Erythroblast (primary cell): ENCODE measurements around the gene TRAM2.

Experiments
- GATA1 ChIP-seq: IDR thresholded peaks from 2 replicates; pipeline ENCODE4 v1.6.1; 2011; ENCODE audit warnings: low read depth, mild to moderate bottlenecking, control low read depth, low read length, moderate library complexity
- POLR2A ChIP-seq: IDR thresholded peaks from 2 replicates; pipeline ENCODE4 v1.6.1; 2011; ENCODE audit warnings: mild to moderate bottlenecking, low read length

DNA sequence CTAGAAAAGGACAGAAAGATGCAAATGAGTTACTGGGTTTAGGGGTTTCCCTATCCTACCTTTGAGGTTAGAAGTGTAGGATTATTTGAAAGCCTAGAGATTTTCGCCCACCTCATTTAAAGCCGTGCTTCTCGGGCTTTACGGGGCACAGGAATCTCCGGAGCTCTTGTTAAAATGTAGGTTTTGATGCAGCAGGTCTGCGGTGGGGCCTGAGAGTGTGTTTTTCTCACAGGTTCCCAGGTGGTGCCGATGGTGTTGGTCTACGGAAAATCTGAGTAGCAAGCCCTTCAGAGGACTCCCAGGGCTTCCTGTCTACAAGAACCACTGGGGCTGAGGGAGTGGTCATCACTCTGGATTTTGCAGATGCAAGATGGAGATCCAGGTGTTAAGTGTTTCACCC lies 47.5 kb downstream of the TRAM2 start:
- no peak for TF ChIP-seq POLR2A
- TF ChIP-seq GATA1: no peak
